GM23248 (cell line): ENCODE data around the gene NCK1. TPM values are rescaled to one million over a fixed set of nuclear protein-coding genes. Genes with fewer than 3 reads are reported as not detected.

Experiments
- DNase-seq: peaks from one replicate; pipeline ENCODE4 v3.0.0-alpha.2; 2015
- H2AFZ ChIP-seq: fragments of 200-600 bp; sonication (generic); 2 replicates; pipeline ENCODE4 v1.6.1; 2016; ENCODE audit warnings: antibody characterized with exemption
- H3F3A ChIP-seq: fragments of 200-600 bp; sonication (generic); 2 replicates; pipeline ENCODE4 v1.6.1; 2016; ENCODE audit warnings: mild to moderate bottlenecking, antibody characterized with exemption, mixed run types; ENCODE audit not compliant: insufficient read depth
- H3K27ac ChIP-seq: fragments of 200-600 bp; sonication (generic); 2 replicates; pipeline ENCODE4 v1.5.1; 2016; ENCODE audit warnings: mild to moderate bottlenecking
- H3K27me3 ChIP-seq: fragments of 200-600 bp; sonication (generic); replicated peaks from 2 replicates; pipeline ENCODE4 v1.6.1; 2016; ENCODE audit warnings: mild to moderate bottlenecking; ENCODE audit not compliant: insufficient read depth
- H3K36me3 ChIP-seq: fragments of 200-600 bp; sonication (generic); 2 replicates; pipeline ENCODE4 v1.6.1; 2016; ENCODE audit warnings: low read depth, mild to moderate bottlenecking
- H3K4me1 ChIP-seq: fragments of 200-600 bp; sonication (generic); 2 replicates; pipeline ENCODE4 v1.6.1; 2016; ENCODE audit warnings: mild to moderate bottlenecking; ENCODE audit not compliant: insufficient read depth
- H3K4me2 ChIP-seq: fragments of 200-600 bp; sonication (generic); one replicate; pipeline ENCODE4 v1.6.1; 2016; ENCODE audit warnings: mild to moderate bottlenecking; ENCODE audit not compliant: unreplicated experiment
- H3K4me3 ChIP-seq: fragments of 200-600 bp; sonication (generic); 2 replicates; pipeline ENCODE4 v1.5.1; 2016; ENCODE audit warnings: mild to moderate bottlenecking
- H3K79me2 ChIP-seq: fragments of 200-600 bp; sonication (generic); 2 replicates; pipeline ENCODE4 v1.6.1; 2016; ENCODE audit warnings: mild to moderate bottlenecking; ENCODE audit not compliant: insufficient read depth
- H3K9ac ChIP-seq: fragments of 200-600 bp; sonication (generic); 2 replicates; pipeline ENCODE4 v1.6.1; 2016; ENCODE audit warnings: mild to moderate bottlenecking
- H3K9me2 ChIP-seq: fragments of 200-600 bp; sonication (generic); 2 replicates; pipeline ENCODE4 v1.6.1; 2016; ENCODE audit warnings: mixed run types, mild to moderate bottlenecking, moderate library complexity; ENCODE audit not compliant: insufficient read depth
- H3K9me3 ChIP-seq: fragments of 200-600 bp; sonication (generic); one replicate; pipeline ENCODE4 v1.6.1; 2017; ENCODE audit warnings: low read depth
- H4K20me1 ChIP-seq: fragments of 200-600 bp; sonication (generic); 2 replicates; pipeline ENCODE4 v1.6.0; 2016; ENCODE audit not compliant: insufficient read depth
- EZH2 ChIP-seq: fragments of 200-600 bp; sonication (generic); IDR thresholded peaks from 2 replicates; pipeline ENCODE4 v1.6.1; 2018; ENCODE audit warnings: antibody characterized with exemption, mild to moderate bottlenecking; ENCODE audit not compliant: insufficient read depth, poor library complexity, severe bottlenecking
- EZH2phosphoT487 ChIP-seq: fragments of 200-600 bp; sonication (generic); IDR thresholded peaks from 2 replicates; pipeline ENCODE4 v1.6.1; 2018; ENCODE audit warnings: antibody characterized with exemption, moderate library complexity, mild to moderate bottlenecking, low read depth; ENCODE audit not compliant: insufficient read depth
- WGBS, 2 experiments: methylation state at CpG; one replicate each; pipeline ENCODE4 v1.1.6; 2015 to 2017; ENCODE audit warnings: low lambda C conversion rate in 2 of 2, low coverage in 1 of 2; ENCODE audit errors: missing lambda C conversion rate in 2 of 2; 5-methylcytosine and 5-hydroxymethylcytosine counted together
- in situ Hi-C: fragments of 300-500 bp; cut with MboI; formaldehyde crosslinking; loops from 2 replicates; pipeline ENCODE4 v1.15.0; 2020
- polyA plus RNA-seq: library from polyadenylated mRNA; unstranded; fragments of >200 nt; fragmentation: Nextera tagmentation; extraction: Ambion mirVana; gene quantifications from 2 replicates; pipeline ENCODE4 v1.2.1, GENCODE V29; 2016
- total RNA-seq: library from RNA; depleted of rRNA; stranded (reverse); fragments of >200 nt; shearing (Covaris generic); gene quantifications from 2 replicates; pipeline ENCODE4 v1.2.3, GENCODE V29; 2014

Gene NCK1
- total and polyA plus RNA-seq, 2 experiments from 2014 or later, result 42.6 to 43.2 TPM

DNA sequence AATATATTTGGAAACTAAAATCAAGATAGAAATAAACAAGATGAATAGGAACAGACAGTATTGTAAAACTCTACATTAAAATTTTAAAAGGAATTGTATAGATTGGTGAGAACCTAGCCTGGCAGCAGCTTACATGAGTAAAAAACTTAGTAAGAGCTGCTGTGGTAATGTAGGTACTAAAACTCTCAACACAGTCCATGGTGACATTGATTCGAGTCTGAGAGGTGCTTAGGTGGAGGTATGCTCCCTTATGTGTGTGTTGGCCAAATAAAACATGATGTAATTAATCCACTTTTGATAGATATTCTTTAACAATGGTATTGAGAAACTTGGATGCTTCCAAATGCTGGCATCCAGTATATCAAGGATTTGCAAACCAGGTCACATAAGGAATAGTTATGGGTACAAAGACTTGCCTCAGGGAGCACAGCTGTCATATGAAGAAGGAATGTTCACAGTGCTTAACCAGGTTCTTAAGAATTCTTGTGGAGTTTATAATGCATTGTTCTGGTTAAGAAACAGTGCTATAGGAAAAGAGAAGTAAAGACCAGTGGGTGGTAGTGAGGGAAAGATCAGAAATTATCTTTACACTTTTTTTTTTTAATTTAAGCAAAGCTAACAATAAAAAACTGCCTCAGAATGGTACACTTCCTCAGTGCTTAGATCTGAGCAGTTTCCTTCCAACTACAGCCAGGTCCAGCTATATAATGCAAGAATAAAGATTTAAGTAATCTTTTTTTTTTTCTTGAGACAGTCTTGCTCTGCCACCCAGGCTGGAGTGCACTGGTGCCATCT, 71.2 kb downstream of the NCK1 start:
- no peak for DNase-seq
- Histone ChIP-seq H2AFZ (no peak overlapping the region), H4K20me1 (no peaks in the 10 kb centered on the region), H3K27me3 (no peaks in the 10 kb centered on the region), H3K9ac (no peak overlapping the region), H3K4me2 (no peak overlapping the region), H3K9me3 (no peaks in the 10 kb centered on the region), H3K4me3 (no peak overlapping the region), H3K79me2 (peaks cover 89% of the 10 kb centered on the region), H3F3A (peaks cover 10% of the 10 kb centered on the region), H3K27ac (no peak overlapping the region), H3K4me1 (peaks cover 26% of the 10 kb centered on the region), H3K9me2 (no peaks in the 10 kb centered on the region), H3K36me3 (peaks cover 12% of the 10 kb centered on the region)
- WGBS, 2 experiments, result 81 to 100% methylated on average over 1 of the region's 1 CpG
- TF ChIP-seq EZH2 (no peak), EZH2phosphoT487 (no peak)
- in situ Hi-C loops, result no loop called here

- no peaks in the 10 kb centered on the region for H3K9me3 ChIP-seq
- no peak overlapping the region for H3K9ac ChIP-seq
- in situ Hi-C loops, result no loop called here
- no peak for TF ChIP-seq EZH2
- DNase-seq, result no peak
- H3K4me1 ChIP-seq, result peaks cover 20% of the 10 kb centered on the region
- no peak overlapping the region for H3K4me2 ChIP-seq
- no peaks in the 10 kb centered on the region for H4K20me1 ChIP-seq
- WGBS, 2 experiments, result 95 to 98% methylated on average over 1 of the region's 1 CpG
- peaks cover 98% of the 10 kb centered on the region for H3K79me2 ChIP-seq
- peaks cover 9% of the 10 kb centered on the region for H3K36me3 ChIP-seq
- no peaks in the 10 kb centered on the region for H3K9me2 ChIP-seq
- no peaks in the 10 kb centered on the region for H3K27me3 ChIP-seq
- H3K27ac ChIP-seq, result no peak overlapping the region
- H2AFZ ChIP-seq, result no peak overlapping the region
- peaks cover 27% of the 10 kb centered on the region for H3F3A ChIP-seq
- H3K4me3 ChIP-seq, result no peak overlapping the region
Observed at GRCh38 chr3:136937175-136937574, 75.2 kb downstream of the NCK1 start.

DNA sequence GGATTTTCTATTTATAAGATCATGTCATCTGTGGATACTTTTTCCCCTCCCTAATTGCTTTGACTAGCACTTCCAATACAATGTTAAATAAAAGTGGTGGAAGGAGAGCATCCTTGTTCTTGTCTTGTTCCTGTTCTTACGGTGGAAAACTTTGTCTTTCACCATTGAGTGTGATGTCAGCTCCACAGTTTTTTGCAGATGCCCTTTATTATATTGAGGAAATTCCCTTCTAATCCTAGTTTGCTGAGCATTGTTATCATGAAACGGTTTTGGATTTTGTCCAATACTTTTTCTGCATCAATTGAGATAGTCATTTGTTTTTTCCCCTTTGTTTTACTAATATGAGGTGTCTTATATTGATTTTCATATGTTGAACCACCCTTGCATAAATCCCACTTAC, 75.8 kb downstream of the NCK1 start:
- Histone ChIP-seq H3K4me2 (peak overlapping the region; percentile 21), H3F3A (peaks cover 27% of the 10 kb centered on the region), H3K4me3 (no peak overlapping the region), H3K79me2 (peaks cover 98% of the 10 kb centered on the region), H2AFZ (no peak overlapping the region), H3K36me3 (peaks cover 9% of the 10 kb centered on the region), H4K20me1 (no peaks in the 10 kb centered on the region), H3K27ac (peak overlapping the region; percentile 59), H3K9me2 (no peaks in the 10 kb centered on the region), H3K4me1 (peaks cover 20% of the 10 kb centered on the region), H3K27me3 (no peaks in the 10 kb centered on the region), H3K9me3 (no peaks in the 10 kb centered on the region), H3K9ac (no peak overlapping the region)
- no peak for DNase-seq
- in situ Hi-C loops, result no loop called here
- TF ChIP-seq EZH2phosphoT487 (no peak), EZH2 (no peak)
- 50 to 53% methylated on average over 2 of the region's 2 CpGs for WGBS, 2 experiments

DNA sequence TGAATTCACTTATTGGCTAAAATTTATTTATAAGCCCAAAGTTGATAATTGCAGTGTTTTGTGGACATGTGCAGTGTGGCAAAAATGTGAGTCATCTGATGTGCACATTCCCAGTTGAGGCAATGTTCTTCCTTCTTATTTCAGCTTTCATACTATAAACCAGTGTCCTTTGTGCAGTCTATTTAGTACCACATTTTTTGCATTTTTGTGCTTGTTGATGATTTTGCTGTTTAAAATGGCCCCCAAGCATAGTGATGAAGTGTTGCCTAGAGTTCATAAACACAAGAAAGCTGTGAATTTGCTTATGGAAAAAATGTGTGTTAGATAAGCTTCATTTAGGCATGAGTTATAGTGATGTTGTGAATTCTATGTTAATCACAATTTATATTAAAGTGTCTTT, 76.3 kb downstream of the NCK1 start:
- Histone ChIP-seq H3K27me3 (no peaks in the 10 kb centered on the region), H3K9me3 (no peaks in the 10 kb centered on the region), H3K27ac (peak overlapping the region; percentile 59), H3K4me3 (0 out of 2 replicates have a peak overlapping the region, but pooled peaks have one; percentile 3), H4K20me1 (no peaks in the 10 kb centered on the region), H3K9ac (no peak overlapping the region), H3F3A (peaks cover 27% of the 10 kb centered on the region), H2AFZ (no peak overlapping the region), H3K79me2 (peaks cover 98% of the 10 kb centered on the region), H3K9me2 (no peaks in the 10 kb centered on the region), H3K4me2 (peak overlapping the region; percentile 21), H3K36me3 (peaks cover 9% of the 10 kb centered on the region), H3K4me1 (peaks cover 22% of the 10 kb centered on the region)
- TF ChIP-seq EZH2, result no peak
- DNase-seq, result peak; percentile 71
- in situ Hi-C loops, result no loop called here

DNA sequence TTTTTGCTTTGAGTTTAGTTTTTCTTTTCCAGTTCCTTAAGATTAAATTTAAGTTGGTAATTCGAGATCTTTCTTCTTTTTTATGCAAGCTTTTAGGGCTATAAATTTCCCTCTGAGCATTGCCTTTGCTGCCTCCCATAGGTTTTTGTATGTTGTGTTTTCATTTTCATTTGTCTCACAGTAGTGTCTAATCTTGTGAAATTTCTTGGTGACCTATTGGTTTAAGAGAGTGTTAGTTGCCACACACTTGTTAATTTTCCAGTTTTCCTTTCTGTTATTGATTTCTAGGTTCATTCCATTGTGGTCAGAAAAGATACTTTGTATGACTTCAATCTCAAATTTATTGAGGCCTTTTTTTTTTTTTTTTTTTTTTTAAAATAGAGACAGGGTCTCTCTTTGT, 77.5 kb downstream of the NCK1 start:
- TF ChIP-seq EZH2phosphoT487, result no peak
- TF ChIP-seq EZH2, result no peak
- no peaks in the 10 kb centered on the region for H3K9me3 ChIP-seq
- H3K79me2 ChIP-seq, result peaks cover 99% of the 10 kb centered on the region
- H3K27me3 ChIP-seq, result no peaks in the 10 kb centered on the region
- H3K9me2 ChIP-seq, result no peaks in the 10 kb centered on the region
- no peak overlapping the region for H2AFZ ChIP-seq
- WGBS, 2 experiments, result 58 to 71% methylated on average over 1 of the region's 1 CpG
- H3F3A ChIP-seq, result peaks cover 27% of the 10 kb centered on the region
- no peak overlapping the region for H3K9ac ChIP-seq
- H3K27ac ChIP-seq, result peak overlapping the region; percentile 59
- no peak overlapping the region for H3K4me3 ChIP-seq
- in situ Hi-C loops, result no loop called here
- no peaks in the 10 kb centered on the region for H4K20me1 ChIP-seq
- no peak for DNase-seq
- peak overlapping the region; percentile 21 for H3K4me2 ChIP-seq
- peaks cover 9% of the 10 kb centered on the region for H3K36me3 ChIP-seq
- peaks cover 27% of the 10 kb centered on the region for H3K4me1 ChIP-seq
